CD4-positive, alpha-beta T cell treated with Interleukin-6 for 4 hours (primary cell): ENCODE measurements around the gene NEURL2.

ENCODE experiments used
- DNase-seq: peaks from one replicate; pipeline ENCODE4 v3.0.0-alpha.2; 2020; ENCODE audit warnings: mixed read lengths

NEURL2 gene

DNA sequence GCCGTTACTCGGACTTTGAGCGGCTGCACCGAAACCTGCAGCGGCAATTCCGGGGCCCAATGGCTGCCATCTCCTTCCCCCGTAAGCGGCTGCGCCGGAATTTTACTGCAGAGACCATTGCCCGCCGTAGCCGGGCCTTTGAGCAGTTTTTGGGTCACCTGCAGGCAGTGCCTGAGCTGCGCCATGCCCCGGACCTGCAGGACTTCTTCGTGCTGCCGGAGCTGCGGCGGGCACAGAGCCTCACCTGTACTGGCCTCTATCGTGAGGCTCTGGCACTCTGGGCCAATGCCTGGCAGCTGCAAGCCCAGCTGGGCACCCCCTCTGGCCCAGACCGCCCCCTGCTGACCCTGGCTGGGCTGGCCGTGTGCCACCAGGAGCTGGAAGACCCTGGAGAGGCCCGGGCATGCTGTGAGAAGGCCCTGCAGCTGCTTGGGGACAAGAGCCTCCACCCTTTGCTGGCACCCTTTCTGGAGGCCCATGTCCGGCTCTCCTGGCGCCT, 50.3 kb downstream of the NEURL2 start:
- no peak for DNase-seq
